T1000 (cell line): ENCODE results near the gene OR56A3.
"Not testable (repeated sequence)": the region's sequence is repeated elsewhere in the genome, so short reads cannot be mapped to it uniquely, and the experiment has no call there.

ENCODE experiments used
- DNase-seq: peaks from one replicate; lab custom pipeline; 2025; ENCODE audit warnings: mixed read lengths; lab: John Stamatoyannopoulos, UW

Gene OR56A3, protein sequence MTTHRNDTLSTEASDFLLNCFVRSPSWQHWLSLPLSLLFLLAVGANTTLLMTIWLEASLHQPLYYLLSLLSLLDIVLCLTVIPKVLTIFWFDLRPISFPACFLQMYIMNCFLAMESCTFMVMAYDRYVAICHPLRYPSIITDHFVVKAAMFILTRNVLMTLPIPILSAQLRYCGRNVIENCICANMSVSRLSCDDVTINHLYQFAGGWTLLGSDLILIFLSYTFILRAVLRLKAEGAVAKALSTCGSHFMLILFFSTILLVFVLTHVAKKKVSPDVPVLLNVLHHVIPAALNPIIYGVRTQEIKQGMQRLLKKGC

GRCh38 chr11:5941951-5942350 is at the start of gene OR56A3:
Gene OR56A3, plus strand, starts transcription at chr11:5942251. Its CDS starts 5,096 bp downstream, at chr11:5947347.
- DNase-seq = no peak

GRCh38 chr11:5892908-5893307 is 49.1 kb upstream of the OR56A3 start, which contains the start of gene OR52E5:
Gene OR52E5, plus strand, starts transcription at chr11:5893208. Its CDS starts 7,569 bp downstream, at chr11:5900777.
- DNase-seq = no peak

DNA sequence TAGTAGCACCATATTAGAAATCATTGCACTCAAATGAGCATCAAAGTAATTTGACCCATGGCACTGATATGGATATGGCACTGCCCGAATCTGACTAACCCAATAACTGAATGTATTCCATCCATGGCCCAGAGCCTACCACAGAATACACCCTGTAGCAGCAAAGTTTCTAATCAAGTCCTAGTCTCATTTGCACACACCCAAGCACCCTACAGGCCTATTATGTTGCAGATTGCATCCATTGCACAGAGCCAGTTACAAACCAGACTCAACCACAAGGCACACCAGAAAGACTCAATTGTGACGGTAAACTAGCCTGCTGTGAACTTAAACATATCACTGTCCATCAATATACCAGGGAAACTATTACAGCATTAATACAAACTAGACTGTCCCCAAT is 42.5 kb upstream of the OR56A3 start:
- no peak for DNase-seq

DNA sequence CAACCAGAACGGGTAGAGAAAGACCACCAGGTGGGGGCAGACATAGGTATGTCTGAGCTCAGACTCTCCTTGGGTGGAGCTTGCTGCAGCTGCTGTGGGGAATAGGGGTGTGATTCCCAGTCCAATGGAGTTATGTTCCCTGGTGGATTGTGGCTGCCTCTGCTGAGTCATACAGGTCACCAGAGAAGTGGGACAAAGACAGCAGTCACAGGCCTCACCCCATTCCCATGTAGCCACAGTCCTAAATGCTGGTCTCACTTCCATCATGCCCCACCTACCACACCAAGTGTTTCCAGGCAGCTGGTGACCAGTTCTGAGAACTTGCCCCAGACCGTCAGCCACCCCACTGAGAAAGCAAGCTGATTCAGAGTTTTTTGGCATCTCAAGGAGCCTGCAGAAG is 31.5 kb upstream of the OR56A3 start:
- no peak for DNase-seq

- DNase-seq = peak; percentile 20
Measured at GRCh38 chr11:5922749-5923426, 19.2 kb upstream of the OR56A3 start.

GRCh38 chr11:5923427-5923776 is 18.6 kb upstream of the OR56A3 start:
- no peak for DNase-seq

- no peak for DNase-seq
Measured at GRCh38 chr11:5923794-5924193, 18.3 kb upstream of the OR56A3 start.

DNA sequence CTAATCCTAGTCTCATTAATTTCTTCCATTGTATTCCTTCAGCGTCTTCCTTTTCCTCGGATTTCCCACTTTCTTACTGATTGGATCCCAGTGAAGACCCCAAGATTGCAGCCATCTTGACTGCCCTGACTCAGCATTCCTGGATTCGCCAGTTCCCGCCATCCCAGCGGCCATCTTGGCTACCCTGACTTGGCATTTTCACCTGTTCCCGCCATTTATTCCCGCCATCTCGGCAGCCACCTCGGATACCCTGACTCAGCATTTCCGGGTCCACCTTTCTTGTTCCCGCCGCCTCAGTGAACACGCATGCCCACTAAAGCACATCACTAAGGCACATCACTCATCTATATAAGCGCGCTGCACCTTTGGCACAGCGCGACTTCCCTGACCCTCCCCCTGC is 13.8 kb upstream of the OR56A3 start:
- DNase-seq = no peak

- no peak for DNase-seq
Measured at GRCh38 chr11:5928811-5929210, 13.2 kb upstream of the OR56A3 start.

- DNase-seq = no peak
Measured at GRCh38 chr11:5929571-5930368, 12.3 kb upstream of the OR56A3 start.

DNA sequence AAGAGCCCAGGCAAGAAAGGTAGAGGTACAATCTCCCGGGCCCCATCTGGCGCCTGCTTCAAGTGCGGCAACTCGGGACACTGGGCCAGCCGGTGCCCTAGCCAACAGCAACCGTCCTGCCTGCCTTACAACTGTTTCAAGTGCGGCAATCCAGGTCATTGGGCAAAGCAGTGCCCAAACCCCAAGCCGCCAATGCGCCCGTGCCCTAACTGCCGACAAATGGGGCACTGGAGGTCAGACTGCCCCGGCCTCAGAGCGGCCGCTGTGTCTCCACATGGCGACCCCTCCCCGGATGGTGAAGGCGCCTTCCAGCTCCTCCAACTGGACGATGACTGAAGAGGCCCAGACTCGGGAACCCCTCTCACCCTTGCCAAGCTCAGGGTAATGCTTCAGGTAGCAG is 11.4 kb upstream of the OR56A3 start:
- DNase-seq = no peak

DNA sequence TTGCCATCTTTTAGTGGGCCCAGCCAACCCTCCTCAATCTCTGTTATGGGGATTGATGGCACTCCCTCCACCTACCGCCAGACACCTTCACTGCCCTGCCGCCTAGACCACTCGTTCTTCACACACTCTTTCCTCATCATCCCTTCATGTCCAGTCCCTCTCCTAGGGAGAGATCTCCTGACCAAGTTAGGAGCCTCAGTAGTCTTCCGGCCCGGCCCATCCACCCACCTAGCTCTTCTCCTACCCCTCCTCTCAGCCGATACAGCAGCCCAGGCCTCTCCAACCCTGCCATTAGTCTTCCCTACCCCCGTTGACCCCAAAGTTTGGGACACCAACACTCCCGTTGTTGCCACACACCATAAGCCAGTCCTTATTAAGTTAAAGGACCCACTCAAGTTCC is 11.0 kb upstream of the OR56A3 start:
- DNase-seq = no peak

GRCh38 chr11:5932671-5933070 is 9.4 kb upstream of the OR56A3 start:
- DNase-seq = no peak

- no peak for DNase-seq
Measured at GRCh38 chr11:5933116-5933515, 8.9 kb upstream of the OR56A3 start.

GRCh38 chr11:5937868-5938602 is 4.0 kb upstream of the OR56A3 start:
- DNase-seq = no peak

DNA sequence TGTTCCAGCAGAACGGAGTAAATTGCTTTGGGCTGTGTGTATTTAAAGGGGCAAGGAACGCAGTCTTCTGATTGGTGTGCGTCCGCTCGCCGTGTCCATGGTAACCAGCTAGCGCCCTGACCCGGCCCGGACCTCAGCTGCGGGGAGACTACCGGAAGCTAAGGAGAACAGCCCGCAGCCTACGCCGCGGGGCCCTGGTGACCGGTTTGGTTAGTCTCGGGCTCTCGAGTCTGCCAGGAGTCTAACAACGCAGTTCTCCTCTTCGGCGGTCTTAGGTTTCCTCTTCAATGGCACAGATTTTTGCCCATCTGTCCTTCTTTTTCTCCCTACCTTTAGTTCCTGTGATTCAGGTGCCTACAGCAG is 3.5 kb upstream of the OR56A3 start:
- DNase-seq = no peak

DNA sequence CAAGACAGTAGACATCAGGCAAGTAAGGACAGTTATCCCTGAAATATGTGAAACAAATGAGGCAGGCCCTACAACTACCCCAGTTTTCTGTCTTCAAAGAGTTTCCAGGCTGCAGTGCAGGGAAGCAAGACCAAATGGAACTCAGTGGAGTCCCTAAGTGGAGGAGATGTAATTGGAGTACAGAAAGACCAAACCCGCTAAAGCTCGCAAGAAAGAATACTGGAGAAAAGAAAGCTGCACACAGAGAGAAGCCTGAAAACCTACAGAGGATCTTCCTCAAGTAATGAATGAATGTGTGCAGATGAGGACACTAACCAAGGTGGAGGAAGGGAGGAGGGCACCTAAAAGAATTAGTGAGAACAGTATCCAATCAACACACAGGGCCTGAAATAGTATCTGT is 1.3 kb upstream of the OR56A3 start:
- no peak for DNase-seq

- no peak for DNase-seq
Measured at GRCh38 chr11:5955586-5955985, 13.5 kb downstream of the OR56A3 start.

DNA sequence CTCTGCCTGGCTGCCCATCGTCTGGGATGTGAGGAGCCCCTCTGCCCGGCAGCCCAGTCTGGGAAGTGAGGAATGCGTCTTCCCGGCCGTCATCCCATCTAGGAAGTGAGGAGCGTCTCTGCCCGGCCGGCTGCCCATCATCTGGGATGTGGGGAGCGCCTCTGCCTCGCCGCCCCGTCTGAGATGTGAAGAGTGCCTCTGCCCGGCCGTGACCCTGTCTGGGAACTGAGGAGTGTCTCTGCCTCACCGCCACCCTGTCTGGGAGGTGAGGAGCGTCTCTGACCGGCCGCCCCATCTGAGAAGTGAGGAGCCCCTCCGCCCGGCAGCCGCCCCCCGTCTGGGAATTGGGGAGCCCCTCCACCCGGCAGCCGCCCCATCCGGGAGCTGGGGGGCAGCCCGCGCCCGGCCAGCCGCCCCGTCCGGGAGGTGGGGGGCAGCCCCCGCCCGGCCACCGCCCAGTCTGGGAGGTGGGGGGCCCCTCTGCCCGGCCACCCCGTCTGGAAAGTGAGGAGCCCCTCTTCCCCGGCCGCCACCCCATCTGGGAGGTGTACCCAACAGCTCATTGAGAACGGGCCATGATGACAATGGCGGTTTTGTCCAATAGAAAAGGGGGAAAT is 18.8 kb downstream of the OR56A3 start:
- not testable (repeated sequence) for DNase-seq

- DNase-seq = no peak
Measured at GRCh38 chr11:5966958-5967357, 24.9 kb downstream of the OR56A3 start.

- no peak for DNase-seq
Measured at GRCh38 chr11:5967708-5968107, 25.7 kb downstream of the OR56A3 start.

GRCh38 chr11:5968394-5968793 is 26.3 kb downstream of the OR56A3 start, which contains the start of gene OR56A5:
Gene OR56A5, minus strand, starts transcription at chr11:5968494. Its CDS starts 0 bp downstream, at chr11:5968494.
- DNase-seq = no peak
